Measurements from ENCODE around the gene SRSF9.
"Not testable (repeated sequence)": the region's sequence is repeated elsewhere in the genome, so short reads cannot be mapped to it uniquely, and the experiment has no call there.

The SRSF9 gene

GRCh38 chr12:120446844-120447178 is 22.7 kb downstream of the SRSF9 start:
- not testable (repeated sequence) for DNase-seq

GRCh38 chr12:120445911-120446843 is 23.4 kb downstream of the SRSF9 start, which contains the start of the genes GATC and TRIAP1:
Gene GATC, plus strand, starts transcription at chr12:120446444. Its CDS starts 37 bp downstream, at chr12:120446481.
Gene TRIAP1, minus strand, starts transcription at chr12:120446384. Its CDS starts 12 bp downstream, at chr12:120446372.
- peak; percentile 50 for DNase-seq

GRCh38 chr12:120444676-120445075 is 24.9 kb downstream of the SRSF9 start:
- no peak for DNase-seq

- peak; percentile 5 for DNase-seq
Observed at GRCh38 chr12:120439646-120440247, 29.8 kb downstream of the SRSF9 start.

- DNase-seq, result no peak
Observed at GRCh38 chr12:120438495-120439198, 30.9 kb downstream of the SRSF9 start.

GRCh38 chr12:120437735-120438494 is 31.6 kb downstream of the SRSF9 start, which contains the start of gene COX6A1:
Gene COX6A1, plus strand, starts transcription at chr12:120438113. Its CDS starts 14 bp downstream, at chr12:120438127.
- peak; percentile 89 for DNase-seq

GRCh38 chr12:120432772-120433525 is 36.6 kb downstream of the SRSF9 start:
- no peak for DNase-seq

- DNase-seq, result no peak
Observed at GRCh38 chr12:120429368-120429767, 40.2 kb downstream of the SRSF9 start.

GRCh38 chr12:120428597-120429229 is 40.8 kb downstream of the SRSF9 start:
- DNase-seq, result no peak

- DNase-seq, result no peak
Observed at GRCh38 chr12:120425797-120426196, 43.8 kb downstream of the SRSF9 start.

- no peak for DNase-seq
Observed at GRCh38 chr12:120422892-120423456, 46.6 kb downstream of the SRSF9 start.

- no peak for DNase-seq
Observed at GRCh38 chr12:120421701-120422100, 47.8 kb downstream of the SRSF9 start.

- no peak for DNase-seq
Observed at GRCh38 chr12:120417917-120418580, 51.5 kb downstream of the SRSF9 start.

GRCh38 chr12:120416490-120417216 is 52.9 kb downstream of the SRSF9 start:
- DNase-seq, result no peak

- DNase-seq, result no peak
Observed at GRCh38 chr12:120413901-120414695, 55.5 kb downstream of the SRSF9 start.

- DNase-seq, result no peak
Observed at GRCh38 chr12:120412421-120412820, 57.1 kb downstream of the SRSF9 start.
